GM23338 (cell line): ENCODE measurements around the gene SHISA6. TPM values are rescaled to one million over a fixed set of nuclear protein-coding genes. Genes with fewer than 3 reads are reported as not detected.

ENCODE experiments used
- ATAC-seq: fragments of 200-7000 bp; cut with Tn5 transposase; 3 replicates; pipeline ENCODE4 v1.9.1; 2020
- DNase-seq: peaks from one replicate; pipeline ENCODE4 v3.0.0-alpha.2; 2015; ENCODE audit warnings: low spot score
- H2AFZ ChIP-seq: fragments of 200-600 bp; sonication (generic); 2 replicates; pipeline ENCODE4 v1.8.0; 2016; ENCODE audit warnings: antibody characterized with exemption, mild to moderate bottlenecking, moderate library complexity
- H3F3A ChIP-seq: fragments of 200-600 bp; sonication (generic); replicated peaks from 2 replicates; pipeline ENCODE4 v1.8.0; 2017; ENCODE audit warnings: antibody characterized with exemption, mixed run types, low read depth
- H3K27ac ChIP-seq: fragments of 200-600 bp; sonication (generic); 2 replicates; pipeline ENCODE4 v1.6.1; 2016; ENCODE audit warnings: low read depth
- H3K27me3 ChIP-seq: fragments of 200-600 bp; sonication (generic); 2 replicates; pipeline ENCODE4 v1.8.0; 2016; ENCODE audit warnings: mild to moderate bottlenecking, mixed run types, moderate library complexity; ENCODE audit not compliant: insufficient read depth
- H3K36me3 ChIP-seq: fragments of 200-600 bp; sonication (generic); 2 replicates; pipeline ENCODE4 v1.8.0; 2016; ENCODE audit warnings: mild to moderate bottlenecking; ENCODE audit not compliant: insufficient read depth
- H3K4me1 ChIP-seq: fragments of 200-600 bp; sonication (generic); 2 replicates; pipeline ENCODE4 v1.8.0; 2016; ENCODE audit warnings: mild to moderate bottlenecking, moderate library complexity; ENCODE audit not compliant: insufficient read depth
- H3K4me2 ChIP-seq: fragments of 200-600 bp; sonication (generic); 2 replicates; pipeline ENCODE4 v1.7.1; 2017; ENCODE audit warnings: mixed run types
- H3K4me3 ChIP-seq: fragments of 200-600 bp; sonication (generic); 2 replicates; pipeline ENCODE4 v1.6.1; 2016; ENCODE audit warnings: mixed run types
- H3K79me2 ChIP-seq: fragments of 200-600 bp; sonication (generic); replicated peaks from 2 replicates; pipeline ENCODE4 v1.8.0; 2017; ENCODE audit warnings: mild to moderate bottlenecking; ENCODE audit not compliant: insufficient read depth
- H3K9me2 ChIP-seq: fragments of 200-600 bp; sonication (generic); 2 replicates; pipeline ENCODE4 v1.8.0; 2017; ENCODE audit not compliant: insufficient read depth
- H4K20me1 ChIP-seq: fragments of 200-600 bp; sonication (generic); replicated peaks from 2 replicates; pipeline ENCODE4 v1.8.0; 2017; ENCODE audit warnings: mild to moderate bottlenecking; ENCODE audit not compliant: insufficient read depth
- H3K27ac Mint-ChIP-seq: 2 replicates; pipeline ENCODE4 v1.8.0; 2020; ENCODE audit warnings: inconsistent platforms, mild to moderate bottlenecking, moderate library complexity, mixed read lengths
- H3K27me3 Mint-ChIP-seq: 3 replicates; pipeline ENCODE4 v1.8.0; 2022; ENCODE audit warnings: low read depth, mild to moderate bottlenecking, moderate library complexity, mixed read lengths, inconsistent platforms; ENCODE audit not compliant: insufficient read depth, poor library complexity
- H3K36me3 Mint-ChIP-seq: 3 replicates; pipeline ENCODE4 v1.8.0; 2021; ENCODE audit warnings: low read depth, mild to moderate bottlenecking, inconsistent platforms, moderate library complexity, mixed read lengths
- H3K4me1 Mint-ChIP-seq: 3 replicates; pipeline ENCODE4 v1.8.0; 2020; ENCODE audit warnings: mild to moderate bottlenecking, inconsistent platforms, mixed read lengths
- H3K4me3 Mint-ChIP-seq: 3 replicates; pipeline ENCODE4 v1.8.0; 2021; ENCODE audit warnings: moderate library complexity, mild to moderate bottlenecking, inconsistent platforms, mixed read lengths
- H3K9me3 Mint-ChIP-seq: 3 replicates; pipeline ENCODE4 v1.8.0; 2020; ENCODE audit warnings: moderate library complexity, mild to moderate bottlenecking, inconsistent platforms, mixed read lengths
- EZH2 ChIP-seq: fragments of 200-600 bp; sonication (generic); IDR thresholded peaks from one replicate; pipeline ENCODE4 v1.8.0; 2017; ENCODE audit warnings: antibody characterized with exemption, mild to moderate bottlenecking, low read depth; ENCODE audit not compliant: unreplicated experiment
- STAT1 ChIP-seq: IDR thresholded peaks from one replicate; pipeline ENCODE4 v1.6.1; 2016; ENCODE audit warnings: antibody characterized with exemption; ENCODE audit not compliant: unreplicated experiment
- ZNF114 ChIP-seq: fragments of 250-450 bp; sonication (Bioruptor Pico); IDR thresholded peaks from 2 replicates; pipeline ENCODE4 v1.5.0; 2020; ENCODE audit warnings: mild to moderate bottlenecking, moderate library complexity
- ZNF331 ChIP-seq: fragments of 250-450 bp; sonication (Bioruptor Pico); IDR thresholded peaks from 2 replicates; pipeline ENCODE4 v1.5.0; 2020; ENCODE audit warnings: low read depth, mild to moderate bottlenecking, moderate library complexity
- polyA plus RNA-seq: library from polyadenylated mRNA; unstranded; fragments of >200 nt; fragmentation: Nextera tagmentation; extraction: Ambion mirVana; gene quantifications from 2 replicates; pipeline ENCODE4 v1.2.1, GENCODE V29; 2016
- total RNA-seq: library from RNA; depleted of rRNA; stranded (reverse); fragments of >200 nt; shearing (Covaris generic); gene quantifications from 2 replicates; pipeline ENCODE4 v1.2.3, GENCODE V29; 2014
- TF ChIP-seq, protein P1 (sequence below): IDR thresholded peaks from one replicate; pipeline ENCODE4 v1.6.1; 2018; ENCODE audit warnings: antibody characterized with exemption; ENCODE audit not compliant: unreplicated experiment
- TF ChIP-seq, protein P2 (sequence below), 2 experiments: fragments of 200-600 bp in 1 of 2; sonication (generic) in 1 of 2; conservative IDR thresholded peaks; 2 replicates each; pipeline versions ENCODE4 v1.5.1 to v1.6.1; 2016 to 2017; ENCODE audit warnings: antibody characterized with exemption in 2 of 2, low read depth in 2 of 2, mild to moderate bottlenecking in 2 of 2, moderate library complexity in 1 of 2
- TF ChIP-seq, protein P3 (sequence below): IDR thresholded peaks from 2 replicates; pipeline ENCODE4 v1.6.1; 2016; ENCODE audit warnings: antibody characterized with exemption
- TF ChIP-seq, protein P4 (sequence below): fragments of 250-450 bp; sonication (Bioruptor Pico); IDR thresholded peaks from 2 replicates; pipeline ENCODE4 v1.5.0; 2020; ENCODE audit warnings: mild to moderate bottlenecking, moderate library complexity

SHISA6 gene
- total and polyA plus RNA-seq, 2 experiments from 2014 or later, result 0.52 TPM; not detected in 1

DNA sequence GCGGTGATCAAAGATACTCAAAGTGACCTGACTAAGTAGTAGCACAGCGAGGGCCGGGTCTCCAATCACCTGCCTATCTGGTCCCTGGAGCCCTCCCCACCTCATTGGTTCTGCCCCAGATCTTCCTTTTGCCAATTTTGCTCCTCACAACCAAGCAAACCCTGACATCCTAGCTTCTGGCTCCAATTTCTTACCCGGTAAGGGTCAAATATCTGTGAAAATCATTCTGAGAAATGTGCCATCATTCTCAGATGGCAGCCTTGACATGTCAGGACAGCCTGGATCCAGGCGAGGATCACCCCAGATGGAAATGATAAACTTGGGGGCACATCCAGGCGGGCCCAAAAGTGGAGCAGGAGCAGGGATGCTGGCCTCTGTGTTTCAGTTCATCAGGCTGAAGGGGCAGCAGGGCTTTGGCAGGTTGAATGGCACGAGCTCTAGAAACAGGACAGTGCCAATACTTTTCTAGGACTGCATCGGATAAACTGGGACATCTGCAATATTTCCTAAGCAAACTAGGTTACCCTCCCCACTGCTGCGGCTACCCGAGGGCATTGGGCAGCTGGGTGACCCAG, 83.9 kb downstream of the SHISA6 start (continued):
- TF ChIP-seq, protein P1, sequence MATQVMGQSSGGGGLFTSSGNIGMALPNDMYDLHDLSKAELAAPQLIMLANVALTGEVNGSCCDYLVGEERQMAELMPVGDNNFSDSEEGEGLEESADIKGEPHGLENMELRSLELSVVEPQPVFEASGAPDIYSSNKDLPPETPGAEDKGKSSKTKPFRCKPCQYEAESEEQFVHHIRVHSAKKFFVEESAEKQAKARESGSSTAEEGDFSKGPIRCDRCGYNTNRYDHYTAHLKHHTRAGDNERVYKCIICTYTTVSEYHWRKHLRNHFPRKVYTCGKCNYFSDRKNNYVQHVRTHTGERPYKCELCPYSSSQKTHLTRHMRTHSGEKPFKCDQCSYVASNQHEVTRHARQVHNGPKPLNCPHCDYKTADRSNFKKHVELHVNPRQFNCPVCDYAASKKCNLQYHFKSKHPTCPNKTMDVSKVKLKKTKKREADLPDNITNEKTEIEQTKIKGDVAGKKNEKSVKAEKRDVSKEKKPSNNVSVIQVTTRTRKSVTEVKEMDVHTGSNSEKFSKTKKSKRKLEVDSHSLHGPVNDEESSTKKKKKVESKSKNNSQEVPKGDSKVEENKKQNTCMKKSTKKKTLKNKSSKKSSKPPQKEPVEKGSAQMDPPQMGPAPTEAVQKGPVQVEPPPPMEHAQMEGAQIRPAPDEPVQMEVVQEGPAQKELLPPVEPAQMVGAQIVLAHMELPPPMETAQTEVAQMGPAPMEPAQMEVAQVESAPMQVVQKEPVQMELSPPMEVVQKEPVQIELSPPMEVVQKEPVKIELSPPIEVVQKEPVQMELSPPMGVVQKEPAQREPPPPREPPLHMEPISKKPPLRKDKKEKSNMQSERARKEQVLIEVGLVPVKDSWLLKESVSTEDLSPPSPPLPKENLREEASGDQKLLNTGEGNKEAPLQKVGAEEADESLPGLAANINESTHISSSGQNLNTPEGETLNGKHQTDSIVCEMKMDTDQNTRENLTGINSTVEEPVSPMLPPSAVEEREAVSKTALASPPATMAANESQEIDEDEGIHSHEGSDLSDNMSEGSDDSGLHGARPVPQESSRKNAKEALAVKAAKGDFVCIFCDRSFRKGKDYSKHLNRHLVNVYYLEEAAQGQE, result no peak
- TF ChIP-seq EZH2 (no peak), ZNF331 (no peak), STAT1 (no peak)
- TF ChIP-seq, protein P2, sequence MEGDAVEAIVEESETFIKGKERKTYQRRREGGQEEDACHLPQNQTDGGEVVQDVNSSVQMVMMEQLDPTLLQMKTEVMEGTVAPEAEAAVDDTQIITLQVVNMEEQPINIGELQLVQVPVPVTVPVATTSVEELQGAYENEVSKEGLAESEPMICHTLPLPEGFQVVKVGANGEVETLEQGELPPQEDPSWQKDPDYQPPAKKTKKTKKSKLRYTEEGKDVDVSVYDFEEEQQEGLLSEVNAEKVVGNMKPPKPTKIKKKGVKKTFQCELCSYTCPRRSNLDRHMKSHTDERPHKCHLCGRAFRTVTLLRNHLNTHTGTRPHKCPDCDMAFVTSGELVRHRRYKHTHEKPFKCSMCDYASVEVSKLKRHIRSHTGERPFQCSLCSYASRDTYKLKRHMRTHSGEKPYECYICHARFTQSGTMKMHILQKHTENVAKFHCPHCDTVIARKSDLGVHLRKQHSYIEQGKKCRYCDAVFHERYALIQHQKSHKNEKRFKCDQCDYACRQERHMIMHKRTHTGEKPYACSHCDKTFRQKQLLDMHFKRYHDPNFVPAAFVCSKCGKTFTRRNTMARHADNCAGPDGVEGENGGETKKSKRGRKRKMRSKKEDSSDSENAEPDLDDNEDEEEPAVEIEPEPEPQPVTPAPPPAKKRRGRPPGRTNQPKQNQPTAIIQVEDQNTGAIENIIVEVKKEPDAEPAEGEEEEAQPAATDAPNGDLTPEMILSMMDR (conservative IDR thresholded peaks at IDR 0.05; ENCODE audit: low read depth in 2 of 2), result no peak

DNA sequence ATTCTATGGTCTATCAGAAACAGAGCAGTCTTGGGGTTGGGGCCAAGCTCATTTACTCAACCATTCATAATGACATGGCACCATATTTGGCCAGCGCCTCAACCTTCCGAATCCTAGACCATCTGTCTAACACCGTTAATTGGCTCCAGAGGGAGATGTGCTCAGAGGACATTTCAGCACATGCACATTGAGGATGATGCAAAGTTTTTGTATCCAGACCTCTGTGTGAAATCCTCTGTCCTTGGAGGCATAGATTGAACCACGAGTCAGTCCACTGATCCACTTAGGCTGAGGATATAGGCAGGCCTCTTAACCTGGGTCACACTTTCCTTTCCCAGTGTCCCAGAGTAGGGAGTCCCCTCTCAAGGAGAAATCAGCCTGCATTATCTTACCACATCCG, 85.5 kb downstream of the SHISA6 start:
- no peak overlapping the region for H3K27ac Mint-ChIP-seq
- Histone ChIP-seq H2AFZ (no peak overlapping the region), H3K27ac (no peak overlapping the region), H3K36me3 (0 out of 2 replicates have a peak, but pooled peaks cover 13% of the 10 kb centered on the region), H3F3A (no peaks in the 10 kb centered on the region), H3K9me2 (no peaks in the 10 kb centered on the region), H4K20me1 (no peaks in the 10 kb centered on the region), H3K79me2 (no peaks in the 10 kb centered on the region), H3K4me3 (no peak overlapping the region), H3K4me2 (no peak overlapping the region), H3K27me3 (no peaks in the 10 kb centered on the region), H3K4me1 (no peaks in the 10 kb centered on the region)
- no peak overlapping the region for H3K4me3 Mint-ChIP-seq
- H3K27me3 Mint-ChIP-seq, result no peaks in the 10 kb centered on the region
- peaks cover 31% of the 10 kb centered on the region for H3K36me3 Mint-ChIP-seq
- H3K9me3 Mint-ChIP-seq, result peaks cover 96% of the 10 kb centered on the region
- no peaks in the 10 kb centered on the region for H3K4me1 Mint-ChIP-seq
- ATAC-seq (no peak), DNase-seq (no peak)
- no peak for TF ChIP-seq ZNF114
- TF ChIP-seq, protein P3, sequence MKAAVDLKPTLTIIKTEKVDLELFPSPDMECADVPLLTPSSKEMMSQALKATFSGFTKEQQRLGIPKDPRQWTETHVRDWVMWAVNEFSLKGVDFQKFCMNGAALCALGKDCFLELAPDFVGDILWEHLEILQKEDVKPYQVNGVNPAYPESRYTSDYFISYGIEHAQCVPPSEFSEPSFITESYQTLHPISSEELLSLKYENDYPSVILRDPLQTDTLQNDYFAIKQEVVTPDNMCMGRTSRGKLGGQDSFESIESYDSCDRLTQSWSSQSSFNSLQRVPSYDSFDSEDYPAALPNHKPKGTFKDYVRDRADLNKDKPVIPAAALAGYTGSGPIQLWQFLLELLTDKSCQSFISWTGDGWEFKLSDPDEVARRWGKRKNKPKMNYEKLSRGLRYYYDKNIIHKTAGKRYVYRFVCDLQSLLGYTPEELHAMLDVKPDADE, result no peak
- TF ChIP-seq, protein P1, result no peak
- TF ChIP-seq, protein P4, sequence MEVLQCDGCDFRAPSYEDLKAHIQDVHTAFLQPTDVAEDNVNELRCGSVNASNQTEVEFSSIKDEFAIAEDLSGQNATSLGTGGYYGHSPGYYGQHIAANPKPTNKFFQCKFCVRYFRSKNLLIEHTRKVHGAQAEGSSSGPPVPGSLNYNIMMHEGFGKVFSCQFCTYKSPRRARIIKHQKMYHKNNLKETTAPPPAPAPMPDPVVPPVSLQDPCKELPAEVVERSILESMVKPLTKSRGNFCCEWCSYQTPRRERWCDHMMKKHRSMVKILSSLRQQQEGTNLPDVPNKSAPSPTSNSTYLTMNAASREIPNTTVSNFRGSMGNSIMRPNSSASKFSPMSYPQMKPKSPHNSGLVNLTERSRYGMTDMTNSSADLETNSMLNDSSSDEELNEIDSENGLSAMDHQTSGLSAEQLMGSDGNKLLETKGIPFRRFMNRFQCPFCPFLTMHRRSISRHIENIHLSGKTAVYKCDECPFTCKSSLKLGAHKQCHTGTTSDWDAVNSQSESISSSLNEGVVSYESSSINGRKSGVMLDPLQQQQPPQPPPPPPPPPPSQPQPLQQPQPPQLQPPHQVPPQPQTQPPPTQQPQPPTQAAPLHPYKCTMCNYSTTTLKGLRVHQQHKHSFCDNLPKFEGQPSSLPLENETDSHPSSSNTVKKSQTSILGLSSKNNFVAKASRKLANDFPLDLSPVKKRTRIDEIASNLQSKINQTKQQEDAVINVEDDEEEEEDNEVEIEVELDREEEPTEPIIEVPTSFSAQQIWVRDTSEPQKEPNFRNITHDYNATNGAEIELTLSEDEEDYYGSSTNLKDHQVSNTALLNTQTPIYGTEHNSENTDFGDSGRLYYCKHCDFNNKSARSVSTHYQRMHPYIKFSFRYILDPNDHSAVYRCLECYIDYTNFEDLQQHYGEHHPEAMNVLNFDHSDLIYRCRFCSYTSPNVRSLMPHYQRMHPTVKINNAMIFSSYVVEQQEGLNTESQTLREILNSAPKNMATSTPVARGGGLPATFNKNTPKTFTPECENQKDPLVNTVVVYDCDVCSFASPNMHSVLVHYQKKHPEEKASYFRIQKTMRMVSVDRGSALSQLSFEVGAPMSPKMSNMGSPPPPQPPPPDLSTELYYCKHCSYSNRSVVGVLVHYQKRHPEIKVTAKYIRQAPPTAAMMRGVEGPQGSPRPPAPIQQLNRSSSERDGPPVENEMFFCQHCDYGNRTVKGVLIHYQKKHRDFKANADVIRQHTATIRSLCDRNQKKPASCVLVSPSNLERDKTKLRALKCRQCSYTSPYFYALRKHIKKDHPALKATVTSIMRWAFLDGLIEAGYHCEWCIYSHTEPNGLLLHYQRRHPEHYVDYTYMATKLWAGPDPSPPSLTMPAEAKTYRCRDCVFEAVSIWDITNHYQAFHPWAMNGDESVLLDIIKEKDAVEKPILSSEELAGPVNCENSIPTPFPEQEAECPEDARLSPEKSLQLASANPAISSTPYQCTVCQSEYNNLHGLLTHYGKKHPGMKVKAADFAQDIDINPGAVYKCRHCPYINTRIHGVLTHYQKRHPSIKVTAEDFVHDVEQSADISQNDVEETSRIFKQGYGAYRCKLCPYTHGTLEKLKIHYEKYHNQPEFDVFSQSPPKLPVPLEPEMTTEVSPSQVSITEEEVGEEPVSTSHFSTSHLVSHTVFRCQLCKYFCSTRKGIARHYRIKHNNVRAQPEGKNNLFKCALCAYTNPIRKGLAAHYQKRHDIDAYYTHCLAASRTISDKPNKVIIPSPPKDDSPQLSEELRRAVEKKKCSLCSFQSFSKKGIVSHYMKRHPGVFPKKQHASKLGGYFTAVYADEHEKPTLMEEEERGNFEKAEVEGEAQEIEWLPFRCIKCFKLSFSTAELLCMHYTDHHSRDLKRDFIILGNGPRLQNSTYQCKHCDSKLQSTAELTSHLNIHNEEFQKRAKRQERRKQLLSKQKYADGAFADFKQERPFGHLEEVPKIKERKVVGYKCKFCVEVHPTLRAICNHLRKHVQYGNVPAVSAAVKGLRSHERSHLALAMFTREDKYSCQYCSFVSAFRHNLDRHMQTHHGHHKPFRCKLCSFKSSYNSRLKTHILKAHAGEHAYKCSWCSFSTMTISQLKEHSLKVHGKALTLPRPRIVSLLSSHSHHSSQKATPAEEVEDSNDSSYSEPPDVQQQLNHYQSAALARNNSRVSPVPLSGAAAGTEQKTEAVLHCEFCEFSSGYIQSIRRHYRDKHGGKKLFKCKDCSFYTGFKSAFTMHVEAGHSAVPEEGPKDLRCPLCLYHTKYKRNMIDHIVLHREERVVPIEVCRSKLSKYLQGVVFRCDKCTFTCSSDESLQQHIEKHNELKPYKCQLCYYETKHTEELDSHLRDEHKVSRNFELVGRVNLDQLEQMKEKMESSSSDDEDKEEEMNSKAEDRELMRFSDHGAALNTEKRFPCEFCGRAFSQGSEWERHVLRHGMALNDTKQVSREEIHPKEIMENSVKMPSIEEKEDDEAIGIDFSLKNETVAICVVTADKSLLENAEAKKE (CRISPR knock-in tag), result no peak
